ENCODE measurements around the gene SNRPA1.

The SNRPA1 gene

GRCh38 chr15:101255615-101256241 is 39.3 kb downstream of the SNRPA1 start:
- peak; percentile 54 for DNase-seq

- DNase-seq = no peak
These were observed 40.0 kb downstream of the SNRPA1 start for GRCh38 chr15:101255051-101255395.

- DNase-seq = no peak
These were observed 40.6 kb downstream of the SNRPA1 start for GRCh38 chr15:101254157-101255050.

GRCh38 chr15:101252836-101253235 is 42.2 kb downstream of the SNRPA1 start:
- no peak for DNase-seq

GRCh38 chr15:101251830-101252820 is 42.9 kb downstream of the SNRPA1 start, which contains the start of gene CHSY1:
Gene CHSY1 (minus strand): TSS chr15:101252048. CDS start chr15:101251456, 592 bp downstream.
- DNase-seq = peak; percentile 85

- DNase-seq = no peak
These were observed 43.9 kb downstream of the SNRPA1 start for GRCh38 chr15:101250873-101251829.

GRCh38 chr15:101250341-101250831 is 44.7 kb downstream of the SNRPA1 start:
- DNase-seq = no peak

GRCh38 chr15:101248274-101248673 is 46.8 kb downstream of the SNRPA1 start:
- no peak for DNase-seq

GRCh38 chr15:101246824-101247745 is 48.0 kb downstream of the SNRPA1 start:
- no peak for DNase-seq

- no peak for DNase-seq
These were observed 48.7 kb downstream of the SNRPA1 start for GRCh38 chr15:101246391-101246790.

GRCh38 chr15:101244889-101245668 is 50.0 kb downstream of the SNRPA1 start:
- DNase-seq = no peak

GRCh38 chr15:101244036-101244781 is 50.8 kb downstream of the SNRPA1 start:
- DNase-seq = no peak

GRCh38 chr15:101243420-101243819 is 51.6 kb downstream of the SNRPA1 start:
- no peak for DNase-seq

- no peak for DNase-seq
These were observed 52.1 kb downstream of the SNRPA1 start for GRCh38 chr15:101242999-101243336.

- peak; percentile 87 for DNase-seq
These were observed 52.7 kb downstream of the SNRPA1 start for GRCh38 chr15:101242160-101242998.

GRCh38 chr15:101240358-101240757 is 54.7 kb downstream of the SNRPA1 start:
- no peak for DNase-seq

- DNase-seq = no peak
These were observed 55.3 kb downstream of the SNRPA1 start for GRCh38 chr15:101239724-101240136.

- no peak for DNase-seq
These were observed 57.8 kb downstream of the SNRPA1 start for GRCh38 chr15:101237251-101237650.

All from GDM1 (cell line).